GM18868 (cell line): ENCODE measurements around the gene UIMC1.

Experiments
- ATAC-seq: cut with Tn5 transposase; IDR thresholded peaks from one replicate; pipeline ENCODE4 v1.9.1; 2021; ENCODE audit warnings: mild to moderate bottlenecking, moderate library complexity; ENCODE audit not compliant: unreplicated experiment

The UIMC1 gene

GRCh38 chr5:176887252-176887849, 119.2 kb downstream of the UIMC1 start:
- no peak for ATAC-seq

GRCh38 chr5:176886336-176887251, 120.0 kb downstream of the UIMC1 start:
- no peak for ATAC-seq

DNA sequence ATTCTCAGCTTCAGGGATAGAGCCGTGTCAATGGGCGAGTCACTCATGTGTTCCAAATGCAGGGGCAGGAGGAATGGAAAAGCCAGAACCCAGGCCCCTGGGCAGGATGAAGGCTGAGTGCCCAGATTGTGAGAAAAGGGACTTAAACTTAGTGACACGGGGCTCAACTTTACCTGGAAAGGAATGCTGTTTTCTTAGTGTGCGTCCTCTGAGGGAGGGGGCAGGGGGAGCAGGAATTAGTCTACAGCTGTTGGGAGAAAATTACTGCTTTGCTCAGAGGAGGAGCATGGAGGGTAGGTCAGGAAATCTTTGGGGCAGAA, 122.0 kb downstream of the UIMC1 start:
- ATAC-seq = no peak

DNA sequence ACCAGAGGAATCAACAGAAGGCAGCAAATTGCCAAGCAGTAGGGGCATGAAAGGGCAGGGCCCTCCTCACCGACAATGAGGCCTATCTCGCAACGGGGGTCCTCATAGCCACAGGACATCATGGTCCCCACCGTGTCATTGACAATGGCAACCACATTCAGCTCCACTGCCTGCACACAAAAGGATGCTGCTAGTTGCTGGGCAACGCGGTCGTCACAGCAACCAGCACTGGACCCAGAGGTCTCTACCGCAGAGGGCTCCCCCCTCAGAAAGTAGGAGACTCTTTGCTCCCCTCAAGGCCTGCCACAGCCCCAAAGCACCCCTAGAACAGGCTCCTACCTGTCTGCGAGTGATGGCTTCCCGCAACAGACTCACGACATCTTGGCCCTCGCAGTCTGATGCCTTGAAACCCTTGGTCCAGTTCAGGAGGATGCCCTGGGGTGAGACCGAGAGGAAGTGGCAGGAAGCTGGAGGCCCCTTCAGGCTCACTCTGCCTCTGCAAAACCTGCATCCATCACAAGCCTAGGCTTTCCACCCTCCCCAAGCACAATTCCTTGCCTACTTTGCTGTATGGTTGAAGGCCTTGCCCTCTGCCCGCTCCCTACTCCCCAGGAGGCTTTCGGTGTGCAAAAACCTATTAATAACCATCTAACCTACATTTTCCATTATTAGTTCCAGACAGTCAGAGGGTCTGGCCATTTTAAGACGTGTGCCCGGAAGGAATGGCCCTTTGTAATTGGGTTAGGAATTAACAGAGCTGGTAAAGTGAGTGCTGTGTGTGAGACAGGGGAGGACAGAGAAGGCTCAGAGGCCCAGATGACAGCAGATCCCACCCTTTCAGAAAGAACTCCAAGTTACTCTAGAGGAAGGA, 122.6 kb downstream of the UIMC1 start:
- ATAC-seq = no peak

DNA sequence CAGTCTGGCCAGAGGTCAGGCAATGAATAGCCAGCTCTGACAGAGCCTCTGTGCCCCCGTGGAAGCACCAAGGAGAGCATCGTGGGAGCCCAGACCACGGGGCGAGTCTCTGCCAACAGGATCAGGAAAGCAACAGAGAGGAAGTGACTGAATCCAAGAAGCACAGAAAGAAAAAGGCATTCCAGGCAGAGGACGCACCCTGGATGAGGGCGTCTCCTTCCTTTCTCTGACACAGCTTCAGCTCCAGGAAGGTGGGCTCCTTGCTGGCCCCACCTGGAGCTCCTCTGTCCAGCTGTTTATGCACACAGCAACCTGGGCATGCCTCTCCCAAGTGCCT, 124.0 kb downstream of the UIMC1 start:
- ATAC-seq = no peak

GRCh38 chr5:176881816-176882566, 124.6 kb downstream of the UIMC1 start:
- ATAC-seq = no peak

DNA sequence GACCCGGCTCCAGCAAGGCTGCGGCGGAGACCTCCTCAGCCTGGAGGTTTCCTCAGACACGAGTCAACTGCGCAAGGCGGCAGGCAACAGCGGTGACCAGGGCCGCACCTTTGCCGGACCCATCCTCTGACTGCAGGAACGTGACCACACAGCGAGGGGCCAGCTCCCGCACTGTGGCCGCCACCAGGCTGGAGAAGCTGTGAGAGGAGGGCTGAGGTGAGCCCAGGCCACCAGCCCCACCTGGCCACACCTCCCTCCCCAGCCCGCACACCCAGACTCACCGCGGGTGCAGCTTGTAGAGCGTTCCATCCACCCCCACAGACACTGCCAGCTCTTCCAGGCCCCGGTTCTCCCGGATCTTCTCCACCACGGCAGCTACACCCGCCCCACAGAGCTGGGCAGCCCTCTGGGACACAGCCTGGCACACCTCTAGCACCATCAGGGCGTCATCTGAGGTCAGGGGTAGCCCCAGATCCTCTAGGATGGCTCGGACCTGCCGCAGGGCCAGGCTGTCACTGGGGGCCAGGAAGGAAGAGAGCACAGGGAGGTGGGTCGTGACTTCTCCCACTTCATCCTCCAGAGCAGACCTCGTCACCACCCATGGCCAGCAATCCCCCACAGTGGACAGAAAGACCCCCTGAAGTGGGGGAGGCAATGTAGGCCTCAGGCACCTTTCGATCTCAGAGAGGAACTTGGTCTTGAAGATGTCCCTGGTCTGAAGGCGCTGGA, 125.4 kb downstream of the UIMC1 start:
- no peak for ATAC-seq

GRCh38 chr5:176880366-176881020, 126.1 kb downstream of the UIMC1 start:
- ATAC-seq = no peak

DNA sequence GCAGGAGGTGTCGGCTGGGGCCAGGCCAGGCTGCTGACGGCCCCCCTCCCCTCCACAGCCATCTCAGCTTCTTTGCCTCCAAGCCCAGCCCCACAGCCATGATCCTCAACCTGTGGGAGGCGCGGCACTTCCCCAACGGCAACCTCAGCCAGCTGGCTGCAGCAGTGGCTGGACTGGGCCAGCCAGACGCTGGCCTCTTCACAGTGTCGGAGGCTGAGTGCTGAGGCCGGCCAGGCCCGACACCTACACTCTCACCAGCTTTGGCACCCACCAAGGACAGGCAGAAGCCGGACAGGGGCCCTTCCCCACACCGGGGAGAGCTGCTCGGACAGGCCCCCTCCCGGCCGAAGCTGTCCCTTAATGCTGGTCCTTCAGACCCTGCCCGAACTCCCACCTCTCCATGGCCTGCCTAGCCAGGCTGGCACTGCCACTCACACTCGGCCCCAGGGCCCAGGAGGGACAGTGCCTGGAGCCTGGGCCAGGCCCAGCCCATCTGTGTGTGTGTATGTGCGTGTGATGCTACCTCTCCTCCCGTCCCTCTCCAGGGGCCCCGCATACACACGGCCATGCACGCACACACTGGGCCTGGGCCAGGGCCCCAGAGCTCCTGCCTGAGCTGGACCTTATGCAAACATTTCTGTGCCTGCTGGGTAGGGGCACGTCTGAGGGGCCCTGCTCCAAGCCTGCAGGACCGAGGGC, 126.8 kb downstream of the UIMC1 start:
- no peak for ATAC-seq

GRCh38 chr5:176878906-176879662, 127.5 kb downstream of the UIMC1 start:
- no peak for ATAC-seq

DNA sequence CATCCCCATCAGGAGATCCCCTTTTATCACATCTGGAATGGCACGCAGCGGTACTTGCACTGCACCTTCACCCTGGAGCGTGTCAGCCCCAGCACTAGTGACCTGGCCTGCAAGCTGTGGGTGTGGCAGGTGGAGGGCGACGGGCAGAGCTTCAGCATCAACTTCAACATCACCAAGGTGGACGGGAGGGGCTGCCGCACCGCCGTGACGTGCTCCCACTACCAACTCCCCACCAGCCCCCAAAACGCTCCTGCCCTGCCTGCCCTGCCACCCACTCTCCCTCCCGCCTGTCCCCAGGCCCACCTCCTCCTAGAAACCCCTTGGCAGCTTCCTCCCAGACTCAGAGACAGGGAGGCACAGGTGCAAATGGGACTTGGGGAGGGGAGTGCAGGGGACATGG, 128.1 kb downstream of the UIMC1 start:
- ATAC-seq = no peak

- ATAC-seq = no peak
Observed at GRCh38 chr5:176877793-176878331, 128.7 kb downstream of the UIMC1 start.

GRCh38 chr5:176876506-176877431, 129.8 kb downstream of the UIMC1 start:
- no peak for ATAC-seq

DNA sequence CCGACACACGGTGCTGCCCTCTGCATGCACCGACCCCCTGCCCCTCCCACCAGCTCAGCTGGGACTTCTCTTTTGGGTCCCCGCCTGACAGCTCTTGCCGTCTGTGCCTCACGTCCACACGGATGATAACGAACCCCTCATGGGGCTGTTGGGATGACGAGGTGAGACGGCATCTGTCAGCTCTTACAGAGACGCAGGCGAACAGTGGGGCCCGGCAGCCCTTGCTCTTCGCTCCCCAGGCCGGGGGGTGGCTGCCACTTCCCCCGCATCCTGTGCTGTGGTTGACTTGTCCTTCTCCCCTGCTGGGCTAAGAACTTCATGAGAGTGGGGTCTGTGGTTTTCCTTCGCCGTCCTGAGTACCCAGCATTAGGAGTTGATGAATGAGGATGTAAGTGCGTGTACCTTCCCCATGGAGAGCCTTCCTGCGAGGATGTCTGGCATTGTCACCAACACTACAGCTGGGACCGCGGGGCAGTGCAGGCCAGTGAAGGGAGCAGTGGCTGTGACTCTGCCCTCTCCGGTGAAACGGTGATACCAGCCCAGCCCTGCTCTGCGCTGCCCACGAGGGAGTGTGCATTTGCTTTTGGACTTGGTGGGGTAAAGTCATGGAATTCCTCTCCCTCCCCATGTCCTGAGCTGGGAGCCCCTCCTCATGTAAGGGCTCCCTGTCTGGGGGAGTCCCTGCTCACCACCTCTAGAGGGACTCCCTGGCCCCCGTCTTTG, 130.6 kb downstream of the UIMC1 start:
- ATAC-seq = no peak

DNA sequence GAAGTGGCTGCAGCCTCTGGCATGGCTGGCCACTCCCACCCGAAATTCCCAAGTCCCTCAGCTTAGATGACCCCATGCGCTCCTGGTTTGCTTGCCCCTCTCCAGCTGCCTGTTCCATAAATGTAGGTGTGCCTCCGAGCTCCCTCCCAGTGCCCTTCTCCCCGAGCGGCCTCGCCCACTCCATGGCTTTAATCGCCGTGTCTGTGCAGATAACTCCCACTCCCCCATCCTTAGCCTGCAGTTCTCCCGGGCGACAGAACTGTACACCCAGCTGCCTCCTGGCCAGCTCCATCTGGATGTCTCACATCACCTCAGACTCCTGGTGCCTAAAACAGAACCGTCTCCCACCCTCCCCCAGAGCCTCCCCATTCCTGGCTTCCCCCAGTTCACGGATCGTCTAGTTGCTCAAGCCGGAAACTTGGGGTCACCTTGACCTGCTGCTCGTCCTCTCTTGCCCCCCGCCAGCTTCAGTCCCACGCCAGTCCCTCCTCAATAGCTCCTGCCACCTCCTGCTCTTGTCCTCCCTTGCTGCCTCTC, 131.5 kb downstream of the UIMC1 start:
- no peak for ATAC-seq

DNA sequence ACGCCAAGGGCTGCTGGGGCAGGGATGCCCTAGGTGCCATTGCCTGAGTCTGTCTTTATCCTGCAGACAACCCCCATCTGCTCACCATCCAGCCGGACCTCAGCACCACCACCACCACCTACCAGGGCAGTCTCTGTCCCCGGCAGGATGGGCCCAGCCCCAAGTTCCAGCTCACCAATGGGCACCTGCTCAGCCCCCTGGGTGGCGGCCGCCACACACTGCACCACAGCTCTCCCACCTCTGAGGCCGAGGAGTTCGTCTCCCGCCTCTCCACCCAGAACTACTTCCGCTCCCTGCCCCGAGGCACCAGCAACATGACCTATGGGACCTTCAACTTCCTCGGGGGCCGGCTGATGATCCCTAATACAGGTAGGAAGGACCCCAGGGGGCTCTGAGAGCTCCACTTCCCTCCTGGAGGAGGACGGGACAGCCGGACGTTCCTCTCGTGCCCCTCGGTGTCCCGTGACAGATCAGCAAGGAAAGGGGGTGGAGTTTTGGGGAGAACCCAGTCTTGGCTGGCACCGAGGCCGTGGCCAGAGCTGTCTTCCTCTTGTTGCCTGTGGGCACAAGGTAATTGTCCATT, 132.3 kb downstream of the UIMC1 start:
- ATAC-seq = no peak
